ENCODE measurements around the gene EHBP1.

DNA sequence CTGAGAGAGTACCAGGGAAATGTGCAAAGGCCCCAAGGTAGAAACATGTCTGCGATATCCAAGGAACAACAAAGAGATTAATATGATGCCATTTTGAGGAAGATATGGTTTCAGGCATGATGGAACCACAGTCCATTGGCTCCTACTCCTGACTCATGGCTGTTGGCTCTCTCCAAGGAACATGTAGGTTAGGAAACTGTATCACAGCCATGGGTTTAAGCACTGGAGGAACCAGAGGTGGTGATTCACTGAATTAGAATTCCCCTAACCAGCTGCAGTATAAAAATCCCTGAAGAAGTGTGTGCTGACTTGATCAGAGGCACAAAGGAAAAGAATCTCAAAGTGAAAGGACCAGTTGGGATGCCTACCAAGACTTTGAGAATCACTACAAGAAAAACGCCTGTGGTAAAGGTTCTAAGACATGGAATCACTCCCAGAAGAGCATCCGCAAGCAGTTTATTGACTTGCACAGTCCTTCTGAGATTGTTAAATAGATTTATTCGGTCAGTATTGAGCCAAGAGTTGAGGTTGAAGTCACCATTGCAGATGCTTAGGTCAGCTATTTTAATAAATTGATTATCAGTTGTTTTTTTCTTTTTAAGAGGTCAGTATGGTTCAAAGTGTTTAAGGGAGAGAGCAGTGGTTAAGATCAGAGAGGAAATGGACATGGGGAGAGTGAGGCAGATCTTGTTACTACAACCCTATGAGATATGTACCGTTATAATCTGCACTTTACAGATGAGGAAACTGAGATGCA is 234.4 kb downstream of the EHBP1 start:
- TF ChIP-seq, protein P1, sequence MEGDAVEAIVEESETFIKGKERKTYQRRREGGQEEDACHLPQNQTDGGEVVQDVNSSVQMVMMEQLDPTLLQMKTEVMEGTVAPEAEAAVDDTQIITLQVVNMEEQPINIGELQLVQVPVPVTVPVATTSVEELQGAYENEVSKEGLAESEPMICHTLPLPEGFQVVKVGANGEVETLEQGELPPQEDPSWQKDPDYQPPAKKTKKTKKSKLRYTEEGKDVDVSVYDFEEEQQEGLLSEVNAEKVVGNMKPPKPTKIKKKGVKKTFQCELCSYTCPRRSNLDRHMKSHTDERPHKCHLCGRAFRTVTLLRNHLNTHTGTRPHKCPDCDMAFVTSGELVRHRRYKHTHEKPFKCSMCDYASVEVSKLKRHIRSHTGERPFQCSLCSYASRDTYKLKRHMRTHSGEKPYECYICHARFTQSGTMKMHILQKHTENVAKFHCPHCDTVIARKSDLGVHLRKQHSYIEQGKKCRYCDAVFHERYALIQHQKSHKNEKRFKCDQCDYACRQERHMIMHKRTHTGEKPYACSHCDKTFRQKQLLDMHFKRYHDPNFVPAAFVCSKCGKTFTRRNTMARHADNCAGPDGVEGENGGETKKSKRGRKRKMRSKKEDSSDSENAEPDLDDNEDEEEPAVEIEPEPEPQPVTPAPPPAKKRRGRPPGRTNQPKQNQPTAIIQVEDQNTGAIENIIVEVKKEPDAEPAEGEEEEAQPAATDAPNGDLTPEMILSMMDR (IDR thresholded peaks at IDR 0.05 in 4 of 5, conservative IDR thresholded peaks at IDR 0.05 in 1 of 5): no peak
- TF ChIP-seq POLR2A (IDR thresholded peaks at IDR 0.05): no peak

Data from gastrocnemius medialis (tissue), 4 donors.